Natural killer cell (primary cell): ENCODE measurements around the gene PRCC. TPM values are rescaled to one million over a fixed set of nuclear protein-coding genes. Genes with fewer than 3 reads are reported as not detected.
"Not testable (repeated sequence)": the region's sequence is repeated elsewhere in the genome, so short reads cannot be mapped to it uniquely, and the experiment has no call there.

Experiments
- ATAC-seq, 3 donors: fragments of 150-1000 bp in 2 of 3; fragments of 200-7000 bp in 1 of 3; cut with Tn5 transposase; 1 replicate in 1 of 3; 2 replicates in 2 of 3; pipeline ENCODE4 v1.10.0; 2021; ENCODE audit warnings: mild to moderate bottlenecking in 2 of 3, moderate library complexity in 2 of 3
- DNase-seq, 2 donors: peaks; one replicate each; pipeline versions ENCODE4 v3.0.0 to v3.0.0-alpha.2; 2013 to 2021; ENCODE audit warnings: mixed read lengths in 1 of 2
- H3K27ac ChIP-seq: one replicate; pipeline ENCODE4 v1.5.1; 2013; ENCODE audit warnings: mild to moderate bottlenecking, low read length
- H3K27me3 ChIP-seq: one replicate; pipeline ENCODE4 v1.6.1; 2013; ENCODE audit warnings: low read length; ENCODE audit not compliant: control insufficient read depth, insufficient read depth
- H3K36me3 ChIP-seq: one replicate; pipeline ENCODE4 v1.6.1; 2013; ENCODE audit warnings: low read length; ENCODE audit not compliant: control insufficient read depth, insufficient read depth
- H3K4me1 ChIP-seq: one replicate; pipeline ENCODE4 v1.6.1; 2013; ENCODE audit warnings: low read length; ENCODE audit not compliant: control insufficient read depth, insufficient read depth
- H3K4me3 ChIP-seq: one replicate; pipeline ENCODE4 v1.5.1; 2013; ENCODE audit warnings: low read length
- H3K9me3 ChIP-seq: one replicate; pipeline ENCODE4 v1.6.1; 2013; ENCODE audit warnings: low read length; ENCODE audit not compliant: control insufficient read depth, insufficient read depth
- H3K27ac Mint-ChIP-seq, 2 donors: one replicate each; pipeline ENCODE4 v1.8.0; 2022; ENCODE audit warnings: mild to moderate bottlenecking in 2 of 2, mixed read lengths in 2 of 2, moderate library complexity in 1 of 2
- H3K27me3 Mint-ChIP-seq, 2 donors: one replicate each; pipeline ENCODE4 v1.8.0; 2022; ENCODE audit warnings: low read depth in 2 of 2, mixed read lengths in 2 of 2
- H3K36me3 Mint-ChIP-seq: one replicate; pipeline ENCODE4 v1.8.0; 2022; ENCODE audit warnings: mixed read lengths
- H3K4me1 Mint-ChIP-seq, 2 donors: one replicate each; pipeline ENCODE4 v1.8.0; 2022; ENCODE audit warnings: mixed read lengths in 2 of 2
- H3K4me3 Mint-ChIP-seq: one replicate; pipeline ENCODE4 v1.8.0; 2022; ENCODE audit warnings: mild to moderate bottlenecking, moderate library complexity, mixed read lengths
- H3K9me3 Mint-ChIP-seq, 2 donors: one replicate each; pipeline ENCODE4 v1.8.0; 2022; ENCODE audit warnings: mixed read lengths in 2 of 2
- CTCF ChIP-seq: fragments of 200-600 bp; IDR thresholded peaks from one replicate; pipeline ENCODE4 v1.8.0; 2022; ENCODE audit warnings: antibody characterized with exemption
- WGBS: methylation state at CpG from one replicate; pipeline ENCODE4 v1.1.7; 2013; ENCODE audit warnings: missing lambda C conversion rate; ENCODE audit not compliant: insufficient coverage; 5-methylcytosine and 5-hydroxymethylcytosine counted together
- intact Hi-C: fragments of 100-400 bp; cut with micrococcal nuclease; formaldehyde crosslinking; loops from one replicate; pipeline ENCODE4 v1.14.2; 2022
- total RNA-seq, 4 donors: library from RNA; stranded (reverse); fragments of 120-200 nt in 1 of 4; gene quantifications; one replicate each; pipeline versions ENCODE4 v1.2.3 to v1.2.4, GENCODE V29; 2013 to 2022

PRCC gene
- total RNA-seq, 3 donors from 2014 or later (not counting 1 experiment from before 2014, with no cell fraction given) = 66.5 to 92.4 (median 69.1) TPM

- Histone ChIP-seq H3K4me1 (peaks cover 30% of the 10 kb centered on the region), H3K9me3 (no peaks in the 10 kb centered on the region), H3K27ac (no peak overlapping the region), H3K36me3 (no peaks in the 10 kb centered on the region), H3K27me3 (no peaks in the 10 kb centered on the region), H3K4me3 (no peak overlapping the region)
- 98% methylated on average over 8 of the region's 8 CpGs for WGBS
- TF ChIP-seq CTCF = no peak
- no peak overlapping the region for H3K27ac Mint-ChIP-seq
- peaks cover 28 to 29% of the 10 kb centered on the region in 2 donors for H3K4me1 Mint-ChIP-seq
- no peak overlapping the region for H3K4me3 Mint-ChIP-seq
- no peaks in the 10 kb centered on the region for H3K9me3 Mint-ChIP-seq
- ATAC-seq = no peak
- DNase-seq = no peak
- intact Hi-C loops = no loop called here
- no peaks in the 10 kb centered on the region for H3K36me3 Mint-ChIP-seq
- no peaks in the 10 kb centered on the region for H3K27me3 Mint-ChIP-seq
Measured at GRCh38 chr1:156754219-156754618, 13.1 kb upstream of the PRCC start.

- H3K4me3 ChIP-seq = no peak overlapping the region
- ATAC-seq = no peak
- H3K36me3 ChIP-seq = no peaks in the 10 kb centered on the region
- TF ChIP-seq CTCF = no peak
- intact Hi-C loops = no loop called here
- H3K36me3 Mint-ChIP-seq = no peaks in the 10 kb centered on the region
- H3K27ac ChIP-seq = no peak overlapping the region
- H3K4me1 ChIP-seq = peaks cover 17% of the 10 kb centered on the region
- H3K4me1 Mint-ChIP-seq = peaks cover 15 to 16% of the 10 kb centered on the region in 2 donors
- H3K27me3 Mint-ChIP-seq = no peaks in the 10 kb centered on the region
- DNase-seq = no peak
- H3K9me3 Mint-ChIP-seq = no peaks in the 10 kb centered on the region
- no peaks in the 10 kb centered on the region for H3K27me3 ChIP-seq
- WGBS = 67% methylated on average over 2 of the region's 5 CpGs
- no peaks in the 10 kb centered on the region for H3K9me3 ChIP-seq
- H3K4me3 Mint-ChIP-seq = no peak overlapping the region
- H3K27ac Mint-ChIP-seq = no peak overlapping the region
Measured at GRCh38 chr1:156755527-156755950, 11.8 kb upstream of the PRCC start.

- 94% methylated on average over 1 of the region's 1 CpG for WGBS
- no peak for TF ChIP-seq CTCF
- Histone ChIP-seq H3K27ac (no peak overlapping the region), H3K4me1 (peaks cover 12% of the 10 kb centered on the region), H3K27me3 (no peaks in the 10 kb centered on the region), H3K4me3 (no peak overlapping the region), H3K36me3 (no peaks in the 10 kb centered on the region), H3K9me3 (no peaks in the 10 kb centered on the region)
- ATAC-seq (no peak), DNase-seq (no peak)
- no peaks in the 10 kb centered on the region for H3K36me3 Mint-ChIP-seq
- H3K9me3 Mint-ChIP-seq = no peaks in the 10 kb centered on the region
- intact Hi-C loops = no loop called here
- no peak overlapping the region for H3K27ac Mint-ChIP-seq
- H3K4me3 Mint-ChIP-seq = no peak overlapping the region
- H3K4me1 Mint-ChIP-seq = peaks cover 12 to 15% of the 10 kb centered on the region in 2 donors
- no peaks in the 10 kb centered on the region for H3K27me3 Mint-ChIP-seq
Measured at GRCh38 chr1:156756355-156756754, 11.0 kb upstream of the PRCC start.

- H3K4me1 ChIP-seq, H3K4me3 Mint-ChIP-seq, H3K9me3 Mint-ChIP-seq, H3K27me3 Mint-ChIP-seq, H3K4me1 Mint-ChIP-seq, intact Hi-C loops, H3K27ac Mint-ChIP-seq, H3K27ac ChIP-seq, H3K27me3 ChIP-seq, DNase-seq, H3K36me3 ChIP-seq, ATAC-seq, H3K36me3 Mint-ChIP-seq, H3K4me3 ChIP-seq, H3K9me3 ChIP-seq: not testable (repeated sequence)
- whole genome bisulfite sequencing = 94% methylated on average over 9 of the region's 10 CpGs
Measured at GRCh38 chr1:156757572-156758253, 9.6 kb upstream of the PRCC start.
